ENCODE data around the gene MCRIP1.

Gene MCRIP1

GRCh38 chr17:81805707-81806460 lies 27.2 kb downstream of the MCRIP1 start:
- no peak overlapping the region for H2AFZ ChIP-seq (ENCODE audit: low read depth, low read length)
- H3K36me3 ChIP-seq (ENCODE audit: insufficient read depth, low read length): no peaks in the 10 kb centered on the region
- H3K9me3 ChIP-seq (ENCODE audit: low read length): peaks cover 8% of the 10 kb centered on the region
- no peak overlapping the region for H3K4me3 ChIP-seq (ENCODE audit: low read length)
- peaks cover 3% of the 10 kb centered on the region for H3K4me1 ChIP-seq (ENCODE audit: insufficient read depth, low read length)
- peaks cover 84% of the 10 kb centered on the region for H3K27me3 ChIP-seq (ENCODE audit: insufficient read depth, low read length)

- Histone ChIP-seq H2AFZ (ENCODE audit: low read depth, low read length) (no peak overlapping the region), H3K36me3 (ENCODE audit: insufficient read depth, low read length) (no peaks in the 10 kb centered on the region), H3K27me3 (ENCODE audit: insufficient read depth, low read length) (peaks cover 80% of the 10 kb centered on the region), H3K9me3 (ENCODE audit: low read length) (peaks cover 9% of the 10 kb centered on the region), H3K4me1 (ENCODE audit: insufficient read depth, low read length) (peaks cover 3% of the 10 kb centered on the region), H3K4me3 (ENCODE audit: low read length) (no peak overlapping the region)
Measured at GRCh38 chr17:81804559-81805399, 28.3 kb downstream of the MCRIP1 start.

GRCh38 chr17:81803728-81804558 lies 29.1 kb downstream of the MCRIP1 start, which contains the start of gene GCGR:
Gene GCGR, plus strand, starts transcription at chr17:81804150. Its CDS starts 4,869 bp downstream, at chr17:81809019.
- H3K36me3 ChIP-seq (ENCODE audit: insufficient read depth, low read length): no peaks in the 10 kb centered on the region
- H3K4me1 ChIP-seq (ENCODE audit: insufficient read depth, low read length): peaks cover 3% of the 10 kb centered on the region
- H3K9me3 ChIP-seq (ENCODE audit: low read length): peaks cover 9% of the 10 kb centered on the region
- no peak within 1 kb of the TSS for H3K4me3 ChIP-seq (ENCODE audit: low read length)
- no peak within 1 kb of the TSS for H2AFZ ChIP-seq (ENCODE audit: low read depth, low read length)
- peaks cover 72% of the 10 kb centered on the region for H3K27me3 ChIP-seq (ENCODE audit: insufficient read depth, low read length)

GRCh38 chr17:81802856-81803643 lies 30.0 kb downstream of the MCRIP1 start:
- H3K27me3 ChIP-seq (ENCODE audit: insufficient read depth, low read length): peaks cover 65% of the 10 kb centered on the region
- peaks cover 9% of the 10 kb centered on the region for H3K9me3 ChIP-seq (ENCODE audit: low read length)
- no peaks in the 10 kb centered on the region for H3K36me3 ChIP-seq (ENCODE audit: insufficient read depth, low read length)
- no peak overlapping the region for H3K4me3 ChIP-seq (ENCODE audit: low read length)
- no peak overlapping the region for H2AFZ ChIP-seq (ENCODE audit: low read depth, low read length)
- H3K4me1 ChIP-seq (ENCODE audit: insufficient read depth, low read length): peaks cover 3% of the 10 kb centered on the region

- Histone ChIP-seq H3K4me3 (ENCODE audit: low read length) (no peak overlapping the region), H3K27me3 (ENCODE audit: insufficient read depth, low read length) (peaks cover 57% of the 10 kb centered on the region)
Measured at GRCh38 chr17:81802048-81802758, 30.9 kb downstream of the MCRIP1 start.

GRCh38 chr17:81801327-81801726 lies 31.8 kb downstream of the MCRIP1 start:
- H3K36me3 ChIP-seq (ENCODE audit: insufficient read depth, low read length): no peaks in the 10 kb centered on the region
- peaks cover 48% of the 10 kb centered on the region for H3K27me3 ChIP-seq (ENCODE audit: insufficient read depth, low read length)
- H2AFZ ChIP-seq (ENCODE audit: low read depth, low read length): no peak overlapping the region
- peaks cover 9% of the 10 kb centered on the region for H3K9me3 ChIP-seq (ENCODE audit: low read length)
- H3K4me1 ChIP-seq (ENCODE audit: insufficient read depth, low read length): peaks cover 3% of the 10 kb centered on the region
- no peak overlapping the region for H3K4me3 ChIP-seq (ENCODE audit: low read length)

More at GRCh38 chr17:81802048-81802758, 30.9 kb downstream of the MCRIP1 start:
- Histone ChIP-seq H3K9me3 (ENCODE audit: low read length) (peaks cover 9% of the 10 kb centered on the region), H2AFZ (ENCODE audit: low read depth, low read length) (no peak overlapping the region), H3K36me3 (ENCODE audit: insufficient read depth, low read length) (no peaks in the 10 kb centered on the region), H3K4me1 (ENCODE audit: insufficient read depth, low read length) (peaks cover 3% of the 10 kb centered on the region)

- no peaks in the 10 kb centered on the region for H3K4me1 ChIP-seq (ENCODE audit: insufficient read depth, low read length)
- no peak overlapping the region for H3K4me3 ChIP-seq (ENCODE audit: low read length)
- H3K27me3 ChIP-seq (ENCODE audit: insufficient read depth, low read length): no peaks in the 10 kb centered on the region
- no peaks in the 10 kb centered on the region for H3K36me3 ChIP-seq (ENCODE audit: insufficient read depth, low read length)
- H3K9me3 ChIP-seq (ENCODE audit: low read length): no peaks in the 10 kb centered on the region
- no peak overlapping the region for H2AFZ ChIP-seq (ENCODE audit: low read depth, low read length)
Measured at GRCh38 chr17:81794509-81794908, 38.6 kb downstream of the MCRIP1 start.

- H3K4me1 ChIP-seq (ENCODE audit: insufficient read depth, low read length): no peaks in the 10 kb centered on the region
- no peak overlapping the region for H2AFZ ChIP-seq (ENCODE audit: low read depth, low read length)
- no peaks in the 10 kb centered on the region for H3K36me3 ChIP-seq (ENCODE audit: insufficient read depth, low read length)
- H3K9me3 ChIP-seq (ENCODE audit: low read length): no peaks in the 10 kb centered on the region
- H3K27me3 ChIP-seq (ENCODE audit: insufficient read depth, low read length): no peaks in the 10 kb centered on the region
- no peak overlapping the region for H3K4me3 ChIP-seq (ENCODE audit: low read length)
Measured at GRCh38 chr17:81794074-81794476, 39.0 kb downstream of the MCRIP1 start.

- Histone ChIP-seq H3K4me3 (ENCODE audit: low read length) (no peak overlapping the region), H3K27me3 (ENCODE audit: insufficient read depth, low read length) (no peaks in the 10 kb centered on the region), H2AFZ (ENCODE audit: low read depth, low read length) (no peak overlapping the region), H3K9me3 (ENCODE audit: low read length) (no peaks in the 10 kb centered on the region), H3K36me3 (ENCODE audit: insufficient read depth, low read length) (no peaks in the 10 kb centered on the region), H3K4me1 (ENCODE audit: insufficient read depth, low read length) (no peaks in the 10 kb centered on the region)
Measured at GRCh38 chr17:81792675-81793615, 40.1 kb downstream of the MCRIP1 start.

Measured in neuron (in vitro differentiated cells).